Activated CD4-positive, alpha-beta T cell treated with anti-CD3 and anti-CD28 coated beads for 1 hour (primary cell): Measurements from ENCODE around the gene ZNF212.

Experiments used
- DNase-seq: peaks from one replicate; pipeline ENCODE4 v3.0.0-alpha.2; 2020

ZNF212 gene

GRCh38 chr7:149289856-149290255 is 50.4 kb downstream of the ZNF212 start:
- DNase-seq: no peak

- no peak for DNase-seq
Observed at GRCh38 chr7:149291036-149291780, 51.8 kb downstream of the ZNF212 start.

- no peak for DNase-seq
Observed at GRCh38 chr7:149291781-149292461, 52.5 kb downstream of the ZNF212 start.

- no peak for DNase-seq
Observed at GRCh38 chr7:149292462-149292823, 53.0 kb downstream of the ZNF212 start.

GRCh38 chr7:149293338-149293737 is 53.9 kb downstream of the ZNF212 start:
- DNase-seq: no peak

GRCh38 chr7:149293946-149294633 is 54.6 kb downstream of the ZNF212 start:
- no peak for DNase-seq

- no peak for DNase-seq
Observed at GRCh38 chr7:149294634-149295480, 55.4 kb downstream of the ZNF212 start.

GRCh38 chr7:149295481-149295850 is 56.0 kb downstream of the ZNF212 start:
- no peak for DNase-seq

- DNase-seq: no peak
Observed at GRCh38 chr7:149296368-149296767, 56.9 kb downstream of the ZNF212 start.

GRCh38 chr7:149297034-149297755 is 57.7 kb downstream of the ZNF212 start:
- no peak for DNase-seq

- DNase-seq: no peak
Observed at GRCh38 chr7:149300620-149301285, 61.3 kb downstream of the ZNF212 start.

- DNase-seq: no peak
Observed at GRCh38 chr7:149302222-149302621, 62.8 kb downstream of the ZNF212 start.

GRCh38 chr7:149302865-149303264 is 63.4 kb downstream of the ZNF212 start:
- no peak for DNase-seq

GRCh38 chr7:149304006-149304405 is 64.6 kb downstream of the ZNF212 start:
- no peak for DNase-seq
